Left renal cortex interstitium (tissue), 4 donors: ENCODE measurements around the gene ZNF26. TPM values are rescaled to one million over a fixed set of nuclear protein-coding genes. Genes with fewer than 3 reads are reported as not detected.
"Not testable (repeated sequence)": the region's sequence is repeated elsewhere in the genome, so short reads cannot be mapped to it uniquely, and the experiment has no call there.

ENCODE experiments used
- DNase-seq, 4 donors: peaks; one replicate each; pipeline ENCODE4 v3.0.0-alpha.2; 2013; ENCODE audit warnings: low read depth in 4 of 4, low spot score in 2 of 4, missing footprints in 1 of 4
- polyA plus RNA-seq, 4 donors: library from polyadenylated mRNA; unstranded; fragments of 120-200 nt; gene quantifications; one replicate each; pipeline ENCODE4 v1.2.1, GENCODE V29; 2013; ENCODE audit not compliant: insufficient read length in 4 of 4

ZNF26 gene
- polyA plus RNA-seq, 4 donors, result 10.2 to 18.6 (median 14.1) TPM

GRCh38 chr12:132954471-132955048 is 31.6 kb upstream of the ZNF26 start:
- peak in 1 of 4 donors; percentile 2 for DNase-seq

DNA sequence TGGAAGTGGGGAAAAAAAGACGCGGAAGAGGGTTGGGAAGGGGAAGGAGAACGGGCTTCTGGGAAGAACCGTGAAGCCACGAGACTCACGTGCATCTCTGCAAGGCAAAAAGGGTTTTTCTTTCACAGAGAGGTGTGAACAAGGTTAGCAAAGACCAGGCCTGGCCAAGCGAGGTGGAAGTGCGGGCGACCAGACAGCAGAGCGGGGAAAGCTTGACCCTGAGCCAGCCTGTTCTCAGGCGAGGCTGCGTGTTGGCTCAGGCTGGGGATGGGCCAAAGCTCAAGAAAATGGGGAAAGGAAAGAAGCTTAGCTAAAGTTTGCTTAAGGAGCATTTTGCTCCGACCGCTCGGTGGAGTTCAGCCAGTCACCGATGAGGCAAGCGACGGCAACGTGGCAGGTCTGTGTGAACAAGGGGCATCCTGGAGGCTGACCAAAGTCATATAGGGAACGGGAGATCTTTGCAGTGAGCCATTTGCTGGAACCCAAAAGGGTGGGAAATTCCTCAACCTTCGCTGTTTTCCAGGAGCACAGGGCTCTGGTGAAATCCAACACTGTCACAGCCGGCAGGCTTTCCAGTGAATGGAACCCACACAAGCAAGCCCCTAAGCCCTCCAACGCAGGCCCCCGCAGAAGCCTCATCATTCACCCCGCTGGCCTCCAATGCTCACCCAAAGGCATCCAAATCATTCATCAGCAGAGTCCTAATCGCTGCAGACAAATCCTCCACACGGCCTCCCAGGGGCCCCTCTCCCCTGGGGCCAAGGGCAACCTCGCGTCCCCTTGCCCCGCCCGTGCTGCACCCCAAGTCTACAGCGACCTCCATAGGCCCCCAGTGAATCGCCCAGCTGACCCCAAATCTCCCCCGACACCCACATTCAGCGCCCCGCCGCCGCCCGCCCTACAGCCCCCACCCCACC is 30.8 kb upstream of the ZNF26 start:
- peak; percentile 32 to 40 (median 36) for DNase-seq

- peak; percentile 75 to 90 (median 82) for DNase-seq
Measured at GRCh38 chr12:132956011-132956788, 30.0 kb upstream of the ZNF26 start, which contains the start of gene ZNF605. TSS of gene ZNF605 (minus strand) at chr12:132956306. CDS start at chr12:132945635, 10,671 bp downstream.

DNA sequence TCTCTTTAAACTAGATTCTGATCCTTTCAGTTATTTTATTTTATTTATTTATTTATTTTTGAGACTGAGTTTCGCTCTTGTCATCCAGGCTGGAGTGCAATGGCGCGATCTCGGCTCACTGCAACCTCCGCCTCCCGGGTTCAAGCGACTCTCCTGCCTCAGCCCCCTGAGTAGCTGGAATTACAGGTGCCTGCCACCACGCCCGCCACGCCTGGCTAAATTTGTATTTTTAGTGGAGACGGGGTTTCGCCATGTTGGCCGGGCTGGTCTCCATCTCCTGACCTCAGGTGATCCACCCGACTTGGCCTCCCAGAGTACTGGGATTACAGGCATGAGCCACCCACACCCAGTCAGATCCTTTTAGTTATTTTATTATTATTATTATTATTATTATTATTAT is 24.4 kb upstream of the ZNF26 start:
- not testable (repeated sequence) for DNase-seq

- not testable (repeated sequence) for DNase-seq
Measured at GRCh38 chr12:132963947-132964346, 22.2 kb upstream of the ZNF26 start.

DNA sequence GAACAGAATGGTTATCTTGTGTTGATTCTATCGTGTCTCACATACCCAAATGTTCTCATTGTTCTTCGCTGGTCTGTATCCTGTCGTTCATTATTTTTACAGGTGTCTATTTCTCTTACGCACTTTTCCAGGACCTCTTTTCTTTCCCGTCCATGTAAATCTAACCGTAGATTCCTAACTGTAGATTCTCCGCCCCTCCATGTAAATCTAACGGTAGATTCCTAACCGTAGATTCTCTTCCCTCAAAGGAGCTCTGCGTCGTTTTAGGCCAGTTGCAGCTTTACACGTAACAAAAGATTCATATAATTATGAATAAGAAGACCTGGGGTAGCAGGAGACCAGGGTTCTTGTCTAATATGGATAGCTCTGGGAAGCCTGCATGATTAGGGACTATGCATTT is 20.4 kb upstream of the ZNF26 start:
- DNase-seq, result no peak

GRCh38 chr12:132966676-132967415 is 19.3 kb upstream of the ZNF26 start:
- DNase-seq, result no peak

GRCh38 chr12:132967736-132968135 is 18.4 kb upstream of the ZNF26 start:
- DNase-seq, result no peak

DNA sequence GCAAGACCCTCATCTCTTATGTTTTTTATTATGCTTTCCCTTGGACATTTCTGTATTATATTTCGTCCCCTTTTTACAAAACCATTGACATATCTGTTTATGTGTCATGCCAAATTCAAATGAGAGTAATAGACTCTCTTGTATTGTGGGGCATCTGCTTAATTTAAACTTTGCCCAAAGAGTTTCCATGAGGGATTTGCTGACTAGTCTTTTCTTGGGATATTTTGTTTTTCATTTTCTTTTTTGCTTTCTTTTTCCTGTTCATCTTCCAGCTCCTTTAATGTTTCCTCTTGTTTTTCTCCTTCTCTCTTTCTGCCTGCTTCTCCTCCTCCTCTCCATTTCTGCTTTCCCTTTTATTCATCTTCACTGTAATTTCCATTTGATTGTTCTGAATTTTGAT is 13.8 kb upstream of the ZNF26 start:
- DNase-seq, result no peak

DNA sequence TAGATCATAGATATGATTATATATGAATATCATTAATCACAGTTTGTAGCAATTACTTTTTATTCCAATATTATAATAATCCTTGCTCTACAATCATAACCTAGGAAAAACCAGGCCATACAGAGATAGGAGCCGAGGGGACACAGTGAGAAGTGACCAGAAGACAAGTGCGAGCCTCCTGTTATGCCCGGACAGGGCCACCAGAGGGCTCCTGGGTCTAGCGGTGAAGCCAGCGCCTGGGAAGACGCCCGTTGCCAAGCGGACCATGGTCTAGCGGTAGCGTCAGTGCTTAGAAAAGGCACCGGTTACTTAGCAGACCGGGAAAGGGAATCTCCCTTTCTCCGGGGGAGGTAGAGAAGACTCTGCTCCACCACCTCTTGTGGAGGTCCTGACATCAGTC is 9.3 kb upstream of the ZNF26 start:
- not testable (repeated sequence) for DNase-seq

DNA sequence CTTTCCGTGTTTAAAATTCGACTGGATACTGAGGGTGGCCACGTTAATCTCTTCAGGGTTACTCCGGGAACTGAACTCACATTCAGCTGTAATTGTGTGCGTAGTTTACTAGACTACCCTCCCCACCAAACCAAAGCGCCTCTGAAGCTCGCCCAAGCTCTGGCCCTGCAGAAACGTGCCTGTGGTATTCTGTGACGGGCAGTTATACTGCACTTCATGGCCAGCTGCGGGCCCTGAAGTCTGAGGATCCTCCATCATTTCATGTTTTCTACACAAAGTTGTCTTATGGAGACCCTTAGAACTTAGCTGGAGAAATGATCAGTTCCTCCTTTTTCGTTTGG is 688 bp downstream of the ZNF26 start:
- DNase-seq, result no peak

GRCh38 chr12:132998741-132999140 is 12.6 kb downstream of the ZNF26 start:
- no peak for DNase-seq

- no peak for DNase-seq
Measured at GRCh38 chr12:133010657-133011297, 24.6 kb downstream of the ZNF26 start.

- DNase-seq, result no peak
Measured at GRCh38 chr12:133023566-133023965, 37.4 kb downstream of the ZNF26 start.

GRCh38 chr12:133026996-133027395 is 40.8 kb downstream of the ZNF26 start:
- DNase-seq, result no peak

DNA sequence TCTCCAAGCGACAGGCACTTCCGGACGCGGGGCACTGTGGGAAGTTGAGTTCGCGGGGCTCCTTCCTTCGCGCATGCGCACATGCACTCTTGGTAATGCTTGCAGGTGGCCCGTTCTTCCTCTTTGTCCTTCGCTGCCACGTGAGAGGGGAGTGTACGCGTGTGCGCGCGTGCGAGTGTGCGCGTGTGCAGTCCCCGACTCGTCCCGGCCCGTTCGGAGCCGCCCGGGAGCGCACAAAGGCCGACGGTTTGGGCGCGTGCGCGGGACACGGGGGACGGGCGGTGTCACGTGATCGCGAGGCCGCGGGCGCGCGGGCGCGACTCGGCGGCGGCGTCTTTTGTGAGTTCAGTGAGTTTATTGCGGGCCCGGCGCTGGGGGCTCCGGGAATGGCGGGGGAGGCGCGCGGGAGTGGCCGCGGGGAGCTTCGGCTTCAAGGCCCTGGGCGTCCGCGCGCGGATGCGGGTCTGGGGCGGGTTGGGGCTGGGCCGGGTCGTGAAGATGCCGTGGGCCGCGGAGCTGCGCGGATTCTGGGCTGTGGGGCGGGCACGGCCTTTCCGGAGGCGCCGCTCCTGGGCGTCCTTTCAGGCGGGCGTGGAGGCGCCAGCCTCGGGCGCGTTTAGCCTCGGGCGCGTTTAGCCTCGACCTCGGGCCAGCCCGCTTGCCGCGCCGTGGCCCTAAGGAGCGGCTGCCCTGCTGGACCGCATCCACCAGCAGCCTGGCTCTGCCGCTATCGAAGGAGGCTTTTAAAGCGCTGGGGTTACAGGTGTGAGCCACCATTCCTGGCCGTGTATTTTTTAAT is 51.2 kb downstream of the ZNF26 start, which contains the start of gene ZNF84:
TSS of gene ZNF84 (plus strand) at position 303 of the 799 bp plus-strand sequence. CDS start 3,959 bp downstream, outside the sequence.
- DNase-seq, result peak; percentile 91 to 96 (median 94)

DNA sequence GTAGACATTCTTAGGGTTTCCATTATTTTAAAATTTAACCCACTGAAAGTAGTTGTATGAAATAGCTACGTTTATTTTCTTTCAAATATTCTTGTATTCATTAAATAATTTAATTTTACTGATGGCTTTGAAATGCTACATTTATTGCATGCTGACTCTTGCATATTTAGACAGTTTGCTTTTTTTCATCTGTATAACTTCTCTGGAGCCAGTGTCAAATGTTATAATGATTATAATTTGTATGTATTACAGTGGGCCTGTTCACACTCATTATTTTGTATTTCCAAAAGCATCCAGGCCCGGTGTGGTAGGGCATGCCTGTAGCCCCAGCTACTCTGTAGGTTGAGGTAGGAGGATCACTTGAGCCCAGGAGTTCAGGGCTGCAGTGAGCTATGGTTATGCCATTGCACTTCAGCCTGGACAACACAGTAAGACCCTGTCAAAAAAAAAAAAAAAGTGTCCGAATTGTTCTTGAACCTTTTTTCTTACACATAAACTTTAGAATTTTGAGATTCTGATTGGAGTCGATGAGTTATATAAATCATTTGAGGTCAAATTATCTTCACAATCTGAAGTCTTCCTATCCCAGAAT is 52.0 kb downstream of the ZNF26 start:
- DNase-seq, result no peak

GRCh38 chr12:133046698-133047097 is 60.5 kb downstream of the ZNF26 start:
- DNase-seq, result no peak

DNA sequence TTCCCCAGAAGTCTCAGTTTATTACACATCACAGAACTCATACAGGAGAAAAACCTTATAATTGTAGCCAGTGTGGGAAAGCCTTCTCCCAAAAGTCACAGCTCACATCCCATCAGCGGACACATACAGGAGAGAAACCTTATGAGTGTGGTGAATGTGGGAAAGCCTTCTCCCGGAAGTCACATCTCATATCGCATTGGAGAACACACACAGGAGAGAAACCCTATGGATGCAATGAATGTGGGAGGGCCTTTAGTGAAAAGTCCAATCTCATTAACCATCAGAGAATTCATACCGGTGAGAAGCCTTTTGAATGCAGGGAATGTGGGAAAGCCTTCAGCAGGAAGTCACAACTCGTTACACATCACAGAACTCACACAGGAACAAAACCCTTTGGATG is 71.3 kb downstream of the ZNF26 start:
- no peak for DNase-seq
